Measurements from ENCODE around the gene OR6A2.

The OR6A2 gene

GRCh38 chr11:6771926-6772893, 27.3 kb downstream of the OR6A2 start, which contains the start of gene OR2AG2:
Gene OR2AG2, minus strand, starts transcription at chr11:6771976. Its CDS starts 3,019 bp downstream, at chr11:6768957.
- H3K4me3 ChIP-seq (replicated peaks in 1 of 2; ENCODE audit: low read depth in 2 of 2, low read length in 2 of 2), result no peak within 1 kb of the TSS
- no peak for DNase-seq (ENCODE audit: low read depth in 2 of 2)
- TF ChIP-seq CTCF (IDR thresholded peaks at IDR 0.05; ENCODE audit: low read depth, low read length), result no peak

- no peak overlapping the region for H3K4me3 ChIP-seq (replicated peaks in 1 of 2; ENCODE audit: low read depth in 2 of 2, low read length in 2 of 2)
- peak; percentile 59 for TF ChIP-seq CTCF (IDR thresholded peaks at IDR 0.05; ENCODE audit: low read depth, low read length)
- peak; percentile 76 to 78 for DNase-seq (ENCODE audit: low read depth in 2 of 2)
Observed at GRCh38 chr11:6757373-6757967, 42.0 kb downstream of the OR6A2 start.

- TF ChIP-seq CTCF (IDR thresholded peaks at IDR 0.05; ENCODE audit: low read depth, low read length), result no peak
- no peak for DNase-seq (ENCODE audit: low read depth in 2 of 2)
- H3K4me3 ChIP-seq (replicated peaks in 1 of 2; ENCODE audit: low read depth in 2 of 2, low read length in 2 of 2), result no peak overlapping the region
Observed at GRCh38 chr11:6755953-6756347, 43.5 kb downstream of the OR6A2 start.

GRCh38 chr11:6755303-6755952, 44.1 kb downstream of the OR6A2 start:
- peak; percentile 94 for TF ChIP-seq CTCF (IDR thresholded peaks at IDR 0.05; ENCODE audit: low read depth, low read length)
- DNase-seq (ENCODE audit: low read depth in 2 of 2), result peak; percentile 55 to 56
- H3K4me3 ChIP-seq (replicated peaks in 1 of 2; ENCODE audit: low read depth in 2 of 2, low read length in 2 of 2), result no peak overlapping the region

- no peak for DNase-seq (ENCODE audit: low read depth in 2 of 2)
- TF ChIP-seq CTCF (IDR thresholded peaks at IDR 0.05; ENCODE audit: low read depth, low read length), result no peak
- H3K4me3 ChIP-seq (replicated peaks in 1 of 2; ENCODE audit: low read depth in 2 of 2, low read length in 2 of 2), result no peak overlapping the region
Observed at GRCh38 chr11:6747097-6747668, 52.3 kb downstream of the OR6A2 start.

GRCh38 chr11:6746626-6747025, 52.9 kb downstream of the OR6A2 start:
- H3K4me3 ChIP-seq (replicated peaks in 1 of 2; ENCODE audit: low read depth in 2 of 2, low read length in 2 of 2), result no peak overlapping the region

More at GRCh38 chr11:6746626-6747025, 52.9 kb downstream of the OR6A2 start:
- DNase-seq (ENCODE audit: low read depth in 2 of 2), result no peak
- TF ChIP-seq CTCF (IDR thresholded peaks at IDR 0.05; ENCODE audit: low read depth, low read length), result no peak

Data from cardiac fibroblast (primary cell).